CD4-positive, alpha-beta T cell treated with Interleukin-6 at 100 ng/mL for 8 hours (primary cell): ENCODE measurements around the gene KCNC2.

Experiments used
- DNase-seq: peaks from one replicate; pipeline ENCODE4 v3.0.0-alpha.2; 2020; ENCODE audit warnings: mixed read lengths, low spot score

KCNC2 gene

GRCh38 chr12:75058228-75058627 is 151.4 kb downstream of the KCNC2 start:
- no peak for DNase-seq

DNA sequence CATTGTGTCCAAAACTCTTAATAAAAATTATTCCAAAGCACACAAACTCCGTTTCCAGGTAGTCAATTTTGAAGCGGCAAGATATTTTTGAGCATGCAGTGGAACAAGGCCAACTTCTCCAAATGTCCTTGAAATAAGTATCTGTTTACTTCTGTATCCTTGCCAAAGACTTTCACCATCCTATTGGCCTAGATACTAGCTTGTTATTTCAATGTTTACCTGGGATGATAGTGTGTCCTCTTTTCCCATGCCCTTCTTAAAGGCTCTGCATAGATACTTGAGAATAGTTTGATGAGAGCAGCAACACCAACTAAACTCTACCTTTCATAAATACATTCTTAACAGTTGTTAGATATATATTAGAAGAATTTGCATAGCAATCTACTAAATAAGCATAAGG is 160.9 kb downstream of the KCNC2 start:
- no peak for DNase-seq

GRCh38 chr12:75047885-75048525 is 161.6 kb downstream of the KCNC2 start:
- DNase-seq: no peak

- DNase-seq: no peak
Measured at GRCh38 chr12:75042125-75042524, 167.5 kb downstream of the KCNC2 start.

GRCh38 chr12:75041472-75041871 is 168.2 kb downstream of the KCNC2 start:
- no peak for DNase-seq

GRCh38 chr12:75020068-75020557 is 189.5 kb downstream of the KCNC2 start:
- DNase-seq: no peak

GRCh38 chr12:75011120-75011519 is 198.5 kb downstream of the KCNC2 start:
- no peak for DNase-seq

- DNase-seq: no peak
Measured at GRCh38 chr12:75007133-75007532, 202.5 kb downstream of the KCNC2 start.

DNA sequence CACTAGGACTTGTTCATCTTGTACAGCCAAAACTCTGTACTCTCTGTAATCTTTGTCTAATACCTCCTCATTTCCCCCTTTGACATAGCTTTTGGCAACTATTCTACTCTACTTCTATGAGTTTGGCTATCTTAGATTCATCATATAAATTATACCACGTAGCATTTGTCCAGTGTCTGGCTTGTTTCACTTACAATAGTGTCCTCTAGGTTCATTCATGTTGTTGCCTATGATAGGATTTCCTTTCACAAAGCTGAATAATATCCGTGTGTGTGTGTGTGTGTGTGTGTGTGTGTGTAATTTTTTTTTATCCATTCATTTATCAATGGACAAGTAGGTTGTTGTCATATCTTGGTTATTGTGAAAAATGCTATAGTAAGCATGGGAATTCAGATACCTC is 209.5 kb downstream of the KCNC2 start:
- no peak for DNase-seq

DNA sequence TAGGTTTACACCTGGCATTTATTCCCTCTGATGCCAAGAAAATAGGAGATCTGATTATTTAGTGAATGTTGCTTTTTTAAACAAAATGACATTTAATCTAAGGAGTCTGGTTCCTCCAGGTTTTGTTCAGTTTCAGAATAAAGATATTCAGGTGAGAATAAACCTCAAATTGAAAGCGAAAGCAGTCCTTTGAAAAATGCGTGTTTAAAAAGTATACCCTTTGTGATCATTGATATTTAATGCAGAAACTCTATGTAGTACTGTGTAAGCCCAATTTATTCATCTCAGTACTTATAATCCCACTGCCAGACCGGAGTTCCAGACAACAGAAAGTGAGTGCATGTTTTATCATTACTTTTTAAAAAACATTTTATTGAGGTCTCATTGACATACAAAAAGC is 210.2 kb downstream of the KCNC2 start:
- no peak for DNase-seq
